PC-3 (cell line): ENCODE results near the gene ARHGAP22. TPM values are rescaled to one million over a fixed set of nuclear protein-coding genes. Genes with fewer than 3 reads are reported as not detected.

Experiments
- ATAC-seq: fragments of 200-7000 bp; cut with Tn5 transposase; 2 replicates; pipeline ENCODE4 v1.9.1; 2020; ENCODE audit warnings: mild to moderate bottlenecking, moderate library complexity
- BruUV-seq: library from RNA; stranded (reverse); fragments of 400-500 nt; replicated peaks from 2 replicates; lab custom pipeline; 2021; lab: Mats Ljungman, UMichigan
- CTCF ChIA-PET: fragments of 300-600 bp; sonication (Branson Sonifier 250); formaldehyde crosslinking; loops from one replicate; lab custom pipeline; 2022; ENCODE audit warnings: antibody characterized with exemption; lab: Charles Lee
- POLR2A ChIA-PET: fragments of 300-600 bp; sonication (Branson Sonifier 250); formaldehyde crosslinking; loops from one replicate; lab custom pipeline; 2022; ENCODE audit warnings: antibody characterized with exemption; ENCODE audit not compliant: unreplicated experiment; lab: Charles Lee
- DNase-seq: peaks from one replicate; pipeline ENCODE4 v3.0.0-alpha.2; 2015
- H2AFZ ChIP-seq: fragments of 300-600 bp; sonication (generic); 2 replicates; pipeline ENCODE4 v1.6.0; 2016; ENCODE audit warnings: antibody characterized with exemption, low read length
- H3F3A ChIP-seq: fragments of 300-600 bp; sonication (generic); one replicate; pipeline ENCODE4 v1.6.0; 2017; ENCODE audit warnings: antibody characterized with exemption, low read length, control low read depth, mild to moderate bottlenecking; ENCODE audit not compliant: unreplicated experiment
- H3K27ac ChIP-seq: fragments of 300-600 bp; sonication (generic); 2 replicates; pipeline ENCODE4 v1.5.1; 2016; ENCODE audit warnings: mild to moderate bottlenecking, low read length
- H3K27me3 ChIP-seq: fragments of 300-600 bp; sonication (generic); 2 replicates; pipeline ENCODE4 v1.6.1; 2016; ENCODE audit warnings: low read length, mixed read lengths
- H3K36me3 ChIP-seq: fragments of 300-600 bp; sonication (generic); 2 replicates; pipeline ENCODE4 v1.6.1; 2016; ENCODE audit warnings: low read depth, mixed run types, low read length, mixed read lengths
- H3K4me1 ChIP-seq: fragments of 300-600 bp; sonication (generic); 2 replicates; pipeline ENCODE4 v1.5.1; 2016; ENCODE audit warnings: low read length; ENCODE audit not compliant: insufficient read depth
- H3K4me2 ChIP-seq: fragments of 300-600 bp; sonication (generic); 2 replicates; pipeline ENCODE4 v1.6.0; 2016; ENCODE audit warnings: low read length
- H3K4me3 ChIP-seq: fragments of 300-600 bp; sonication (generic); 2 replicates; pipeline ENCODE4 v1.5.1; 2016; ENCODE audit warnings: mild to moderate bottlenecking, low read length, mixed read lengths
- H3K79me2 ChIP-seq: fragments of 300-600 bp; sonication (generic); 2 replicates; pipeline ENCODE4 v1.6.1; 2017; ENCODE audit warnings: low read length, mixed read lengths
- H3K9ac ChIP-seq: fragments of 300-600 bp; sonication (generic); 2 replicates; pipeline ENCODE4 v1.6.0; 2016; ENCODE audit warnings: mild to moderate bottlenecking, low read length
- H3K9me2 ChIP-seq: fragments of 300-600 bp; sonication (generic); replicated peaks from 2 replicates; pipeline ENCODE4 v1.6.1; 2016; ENCODE audit warnings: mixed run types, low read length, mixed read lengths
- H3K9me3 ChIP-seq: fragments of 300-600 bp; sonication (generic); 2 replicates; pipeline ENCODE4 v1.6.1; 2016; ENCODE audit warnings: low read length, mixed read lengths
- H4K20me1 ChIP-seq: fragments of 300-600 bp; sonication (generic); 2 replicates; pipeline ENCODE4 v1.6.1; 2016; ENCODE audit warnings: low read length, mixed read lengths
- CTCF ChIP-seq: fragments of 300-600 bp; sonication (generic); conservative IDR thresholded peaks from 2 replicates; pipeline ENCODE4 v1.5.1; 2017; ENCODE audit warnings: antibody characterized with exemption, low read depth, mild to moderate bottlenecking, low read length
- EZH2 ChIP-seq: fragments of 300-600 bp; sonication (generic); IDR thresholded peaks from one replicate; pipeline ENCODE4 v1.6.1; 2017; ENCODE audit warnings: antibody characterized with exemption, mild to moderate bottlenecking, low read length; ENCODE audit not compliant: unreplicated experiment
- EZH2phosphoT487 ChIP-seq: fragments of 300-600 bp; sonication (generic); IDR thresholded peaks from 2 replicates; pipeline ENCODE4 v1.6.1; 2018; ENCODE audit warnings: mild to moderate bottlenecking, antibody characterized with exemption, low read length, borderline replicate concordance
- intact Hi-C: fragments of 100-400 bp; cut with micrococcal nuclease; formaldehyde crosslinking; loops from 2 replicates; pipeline ENCODE4 v1.9.0; 2023
- total RNA-seq: library from RNA; depleted of rRNA; stranded (reverse); fragments of >200 nt; gene quantifications from 2 replicates; pipeline ENCODE4 v1.2.3, GENCODE V29; 2014

The ARHGAP22 gene
- total RNA-seq, 1 experiment from 2014 or later: 12.2 TPM

DNA sequence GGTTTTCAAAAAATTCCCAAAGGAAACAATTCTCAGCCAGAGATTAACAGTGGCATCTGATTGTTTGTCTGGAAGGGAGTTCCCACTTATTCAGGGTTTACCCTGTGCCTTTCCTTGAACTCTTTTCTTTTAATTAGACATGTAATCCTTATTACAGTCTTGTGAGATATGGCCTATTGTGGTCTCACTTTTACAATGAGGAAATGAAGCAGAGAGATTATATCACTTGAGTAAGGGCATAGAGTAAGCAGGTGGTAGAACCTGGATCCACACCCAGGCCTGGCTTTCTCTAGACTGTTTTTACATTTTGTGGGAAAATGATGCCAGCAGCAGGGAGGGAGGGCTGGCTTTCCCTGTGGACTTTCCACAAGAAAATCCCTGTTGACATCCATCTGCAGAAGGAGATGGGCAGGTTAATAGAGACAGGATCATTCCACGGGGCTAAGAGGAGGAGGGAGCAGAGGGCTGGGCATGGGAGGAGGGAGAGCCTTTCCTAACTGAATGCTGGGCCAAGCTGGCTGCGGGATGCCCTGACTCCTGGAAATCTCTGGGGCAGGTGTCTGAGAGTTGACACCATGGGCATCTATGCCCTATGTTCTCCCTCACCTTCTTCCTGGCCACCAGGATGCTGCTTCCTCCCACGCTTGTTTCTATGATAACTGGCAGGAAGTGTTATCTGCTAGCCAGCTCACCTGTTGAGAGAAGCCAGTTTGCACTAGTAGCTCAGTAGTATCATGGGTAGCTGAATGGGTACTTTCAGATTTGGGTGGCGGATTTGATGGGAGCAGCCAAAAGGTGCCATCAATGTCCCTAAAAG lies 28.7 kb upstream of the ARHGAP22 start:
- Histone ChIP-seq H2AFZ (no peak overlapping the region), H3K9me2 (no peaks in the 10 kb centered on the region), H3K4me2 (no peak overlapping the region), H3K36me3 (no peaks in the 10 kb centered on the region), H3K9me3 (no peaks in the 10 kb centered on the region), H4K20me1 (no peaks in the 10 kb centered on the region), H3F3A (no peaks in the 10 kb centered on the region), H3K9ac (no peak overlapping the region), H3K27ac (no peak overlapping the region), H3K4me3 (no peak overlapping the region), H3K27me3 (no peaks in the 10 kb centered on the region), H3K4me1 (no peaks in the 10 kb centered on the region), H3K79me2 (no peaks in the 10 kb centered on the region)
- TF ChIP-seq EZH2phosphoT487: no peak
- no peak for TF ChIP-seq CTCF
- no peak for TF ChIP-seq EZH2
- ATAC-seq: no peak
- intact Hi-C loops: no loop called here
- BruUV-seq: no TSS peak
- CTCF ChIA-PET: no interaction called here
- no peak for DNase-seq
- POLR2A ChIA-PET: no interaction called here

DNA sequence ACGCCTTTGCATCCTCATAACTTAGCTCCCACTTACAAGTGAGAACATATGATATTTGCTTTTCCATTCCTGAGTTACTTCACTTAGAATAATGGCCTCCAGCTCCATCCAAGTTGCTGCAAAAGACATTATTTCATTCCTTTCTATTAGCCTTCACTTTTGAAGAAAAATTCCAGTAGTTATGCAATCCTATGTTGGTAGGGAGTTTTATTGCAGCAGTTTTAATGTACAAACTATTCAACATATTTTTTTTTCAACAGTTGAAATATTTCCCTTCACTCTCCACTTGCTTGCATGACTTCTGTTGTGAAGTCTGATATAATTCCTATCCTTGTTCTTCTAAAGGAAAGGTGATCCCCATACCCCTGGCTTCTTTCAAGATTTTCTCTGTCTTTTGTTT lies 27.3 kb upstream of the ARHGAP22 start:
- ATAC-seq: no peak
- Histone ChIP-seq H3K4me3 (no peak overlapping the region), H3K4me2 (no peak overlapping the region), H3K9ac (no peak overlapping the region), H3K79me2 (no peaks in the 10 kb centered on the region), H2AFZ (no peak overlapping the region), H3F3A (no peaks in the 10 kb centered on the region), H4K20me1 (no peaks in the 10 kb centered on the region), H3K4me1 (no peaks in the 10 kb centered on the region), H3K36me3 (no peaks in the 10 kb centered on the region), H3K27ac (no peak overlapping the region), H3K27me3 (no peaks in the 10 kb centered on the region), H3K9me3 (no peaks in the 10 kb centered on the region), H3K9me2 (no peaks in the 10 kb centered on the region)
- no peak for DNase-seq
- ChIA-PET CTCF (no interaction called here), POLR2A (no interaction called here)
- intact Hi-C loops: no loop called here
- no TSS peak for BruUV-seq
- TF ChIP-seq CTCF (no peak), EZH2 (no peak), EZH2phosphoT487 (no peak)

DNA sequence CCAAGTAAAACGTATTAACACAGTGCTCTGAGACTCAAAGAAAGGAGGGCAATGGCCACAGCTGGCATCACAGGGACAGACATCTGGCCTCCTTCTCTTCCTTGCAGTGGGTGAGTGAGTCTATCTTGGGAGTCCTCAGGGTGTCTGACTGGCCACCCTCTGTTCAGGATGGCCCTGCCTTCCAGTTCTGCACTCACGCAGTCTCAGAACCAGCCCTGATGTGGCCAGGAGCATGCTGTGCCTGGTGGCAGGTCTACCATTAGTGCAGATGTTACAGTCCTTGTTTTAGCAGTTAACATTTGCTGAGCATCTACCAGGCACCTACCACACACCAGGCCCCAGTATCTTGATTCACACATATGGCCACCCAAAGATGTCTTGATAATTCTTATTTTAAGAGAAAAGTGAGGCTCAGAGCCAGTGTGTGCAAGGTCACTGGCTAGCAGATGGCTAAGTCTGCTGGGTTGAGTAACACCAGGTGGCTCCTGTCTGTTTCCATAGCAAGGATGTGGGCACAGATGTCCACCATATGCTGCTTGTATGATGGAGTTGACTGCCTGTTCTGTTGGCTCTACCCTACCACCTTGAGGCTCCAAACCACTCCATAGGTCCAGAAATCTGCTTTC lies 23.2 kb upstream of the ARHGAP22 start:
- no peaks in the 10 kb centered on the region for H3K4me1 ChIP-seq
- ChIA-PET POLR2A (no interaction called here), CTCF (no interaction called here)
- H3K9me2 ChIP-seq: no peaks in the 10 kb centered on the region
- H3F3A ChIP-seq: no peaks in the 10 kb centered on the region
- no peaks in the 10 kb centered on the region for H3K9me3 ChIP-seq
- intact Hi-C loops: no loop called here
- ATAC-seq (no peak), DNase-seq (no peak)
- H4K20me1 ChIP-seq: no peaks in the 10 kb centered on the region
- no peak overlapping the region for H3K27ac ChIP-seq
- no peaks in the 10 kb centered on the region for H3K27me3 ChIP-seq
- no peak for TF ChIP-seq CTCF
- no peak for TF ChIP-seq EZH2phosphoT487
- TF ChIP-seq EZH2: no peak
- H3K4me3 ChIP-seq: no peak overlapping the region
- no peak overlapping the region for H2AFZ ChIP-seq
- BruUV-seq: no TSS peak
- H3K79me2 ChIP-seq: no peaks in the 10 kb centered on the region
- H3K36me3 ChIP-seq: no peaks in the 10 kb centered on the region
- H3K4me2 ChIP-seq: no peak overlapping the region
- no peak overlapping the region for H3K9ac ChIP-seq
